LNCaP clone FGC (cell line): ENCODE results near the gene CAPZA2.
"Not testable (repeated sequence)": the region's sequence is repeated elsewhere in the genome, so short reads cannot be mapped to it uniquely, and the experiment has no call there.

Experiments used
- DNase-seq: peaks from one replicate; pipeline ENCODE4 v3.0.0-alpha.2; 2011; ENCODE audit warnings: low read depth
- H3K4me3 ChIP-seq: 2 replicates; pipeline ENCODE4 v1.5.1; 2011; ENCODE audit warnings: mild to moderate bottlenecking, low read depth, low read length, control low read depth
- TF ChIP-seq, protein P1 (sequence below): IDR thresholded peaks from 2 replicates; pipeline ENCODE4 v1.5.1; 2012; ENCODE audit warnings: mild to moderate bottlenecking; ENCODE audit not compliant: control insufficient read depth, insufficient read depth; ENCODE audit errors: extremely low read depth

The CAPZA2 gene

DNA sequence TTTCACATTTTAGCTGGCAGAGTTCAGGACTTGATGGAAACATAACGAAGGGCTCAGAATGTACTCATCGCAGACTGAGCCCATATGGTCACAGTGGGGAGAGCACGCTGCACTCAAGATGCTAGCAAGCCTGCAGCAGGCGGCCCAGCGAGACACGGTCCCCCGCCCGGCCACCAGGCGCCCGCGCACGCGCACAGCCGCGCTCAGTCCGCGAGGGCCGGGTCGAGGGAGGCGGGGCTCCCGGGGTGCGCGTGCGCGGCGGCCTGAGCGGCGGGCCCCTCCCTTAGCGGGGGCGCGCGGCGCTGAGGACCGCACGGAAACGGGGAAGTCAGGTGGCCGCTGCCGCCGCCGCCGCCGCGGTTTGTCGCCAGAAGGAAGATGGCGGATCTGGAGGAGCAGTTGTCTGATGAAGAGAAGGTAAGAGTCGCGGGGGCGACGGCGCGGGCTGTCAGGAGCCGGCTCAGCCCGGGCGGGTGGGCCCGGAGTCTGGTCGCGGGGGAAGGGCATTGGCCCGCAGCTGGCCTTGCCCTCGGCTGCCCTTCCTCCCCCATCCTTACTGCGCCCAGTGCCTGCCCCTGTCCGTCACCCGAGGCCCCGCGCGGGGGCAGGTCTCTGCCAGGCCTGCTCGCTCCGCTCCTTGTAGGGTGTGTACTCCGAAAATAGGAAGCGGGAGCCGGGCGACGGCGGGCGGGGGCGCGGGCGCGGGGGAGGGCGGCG is at the start of gene CAPZA2:
Gene CAPZA2, plus strand, starts transcription at position 354 of the 717 bp plus-strand sequence. Its CDS starts 25 bp downstream, at position 379.
- peak within 1 kb of the TSS; percentile 89 for H3K4me3 ChIP-seq
- peak; percentile 46 for DNase-seq
- TF ChIP-seq, protein P1, sequence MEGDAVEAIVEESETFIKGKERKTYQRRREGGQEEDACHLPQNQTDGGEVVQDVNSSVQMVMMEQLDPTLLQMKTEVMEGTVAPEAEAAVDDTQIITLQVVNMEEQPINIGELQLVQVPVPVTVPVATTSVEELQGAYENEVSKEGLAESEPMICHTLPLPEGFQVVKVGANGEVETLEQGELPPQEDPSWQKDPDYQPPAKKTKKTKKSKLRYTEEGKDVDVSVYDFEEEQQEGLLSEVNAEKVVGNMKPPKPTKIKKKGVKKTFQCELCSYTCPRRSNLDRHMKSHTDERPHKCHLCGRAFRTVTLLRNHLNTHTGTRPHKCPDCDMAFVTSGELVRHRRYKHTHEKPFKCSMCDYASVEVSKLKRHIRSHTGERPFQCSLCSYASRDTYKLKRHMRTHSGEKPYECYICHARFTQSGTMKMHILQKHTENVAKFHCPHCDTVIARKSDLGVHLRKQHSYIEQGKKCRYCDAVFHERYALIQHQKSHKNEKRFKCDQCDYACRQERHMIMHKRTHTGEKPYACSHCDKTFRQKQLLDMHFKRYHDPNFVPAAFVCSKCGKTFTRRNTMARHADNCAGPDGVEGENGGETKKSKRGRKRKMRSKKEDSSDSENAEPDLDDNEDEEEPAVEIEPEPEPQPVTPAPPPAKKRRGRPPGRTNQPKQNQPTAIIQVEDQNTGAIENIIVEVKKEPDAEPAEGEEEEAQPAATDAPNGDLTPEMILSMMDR: no peak

DNA sequence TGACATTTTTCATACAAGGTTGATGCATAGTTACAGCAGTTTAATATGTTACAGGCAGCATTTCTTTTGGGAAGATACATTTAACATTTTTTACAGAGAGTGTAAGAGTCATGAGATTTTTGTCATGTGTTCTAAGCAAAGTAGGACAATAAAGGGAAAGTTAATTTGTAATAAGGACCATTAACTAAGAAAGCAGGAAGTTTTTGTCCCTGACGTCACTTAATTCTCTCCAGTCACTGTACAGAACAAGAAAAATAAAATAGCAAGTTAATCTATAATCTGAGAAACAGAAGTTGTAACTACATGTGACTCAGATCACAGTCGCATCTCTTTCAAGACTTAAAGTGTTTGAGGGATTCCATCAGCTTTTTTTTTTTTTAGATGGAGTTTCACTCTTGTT is 49.5 kb upstream of the CAPZA2 start:
- DNase-seq: no peak
- TF ChIP-seq, protein P1: no peak
- no peak overlapping the region for H3K4me3 ChIP-seq

DNA sequence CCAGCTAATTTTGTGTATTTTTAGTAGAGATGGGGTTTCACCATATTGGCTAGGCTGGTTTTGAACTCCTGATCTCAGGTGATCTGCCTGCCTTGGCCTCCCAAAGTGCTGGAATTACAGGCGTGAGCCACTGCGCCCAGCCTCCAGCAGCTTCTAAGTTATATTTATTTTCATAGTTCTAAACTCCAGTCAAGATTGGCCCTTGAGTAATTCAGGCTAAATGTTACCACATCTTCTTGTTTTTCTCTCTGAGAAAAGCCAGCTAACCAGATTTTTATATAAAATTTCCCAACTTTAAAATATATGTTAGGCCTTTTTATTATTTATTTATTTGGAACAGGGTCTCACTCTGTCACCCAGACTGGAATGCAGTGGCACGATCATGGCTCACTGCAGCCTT is 49.0 kb upstream of the CAPZA2 start:
- not testable (repeated sequence) for H3K4me3 ChIP-seq, DNase-seq

DNA sequence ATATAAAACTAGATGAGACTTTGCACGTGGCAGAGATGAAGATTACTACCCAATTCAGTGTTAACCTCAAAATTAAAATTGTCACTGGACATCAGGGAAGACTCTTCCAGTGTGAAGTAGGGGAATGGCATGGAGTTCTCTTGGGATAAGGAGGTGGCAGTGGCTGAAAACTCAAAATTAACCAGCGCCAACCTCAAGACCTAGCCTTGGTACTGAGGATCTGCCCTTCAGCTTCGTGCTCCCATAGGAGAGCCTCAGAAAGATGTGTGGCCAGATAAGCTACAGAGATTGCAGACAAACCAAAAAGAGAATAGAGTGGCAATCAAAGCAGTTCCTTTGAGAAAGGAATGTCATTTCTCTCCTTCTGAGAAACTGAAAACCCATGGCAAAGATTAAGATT is 47.3 kb upstream of the CAPZA2 start:
- TF ChIP-seq, protein P1: no peak
- DNase-seq: no peak
- H3K4me3 ChIP-seq: no peak overlapping the region

DNA sequence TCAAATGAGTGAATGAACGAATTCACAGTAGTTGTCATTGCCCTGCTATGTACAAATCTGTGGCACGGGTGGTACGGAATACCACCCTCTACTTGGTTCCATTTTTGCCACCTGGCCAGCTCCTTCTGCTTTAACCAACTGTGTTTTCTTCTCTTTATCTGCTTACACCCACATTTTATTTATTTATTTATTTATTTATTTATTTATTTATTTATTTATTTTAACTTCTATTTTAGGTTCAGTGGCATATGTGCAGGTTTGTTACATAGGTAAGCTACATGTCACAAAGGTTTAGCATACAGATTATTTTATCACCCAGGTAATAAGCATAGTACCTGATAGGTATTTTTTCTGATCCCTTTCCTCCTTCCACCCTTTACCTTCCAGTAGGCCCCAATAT is 42.2 kb upstream of the CAPZA2 start:
- no peak for DNase-seq
- TF ChIP-seq, protein P1: no peak
- no peak overlapping the region for H3K4me3 ChIP-seq

DNA sequence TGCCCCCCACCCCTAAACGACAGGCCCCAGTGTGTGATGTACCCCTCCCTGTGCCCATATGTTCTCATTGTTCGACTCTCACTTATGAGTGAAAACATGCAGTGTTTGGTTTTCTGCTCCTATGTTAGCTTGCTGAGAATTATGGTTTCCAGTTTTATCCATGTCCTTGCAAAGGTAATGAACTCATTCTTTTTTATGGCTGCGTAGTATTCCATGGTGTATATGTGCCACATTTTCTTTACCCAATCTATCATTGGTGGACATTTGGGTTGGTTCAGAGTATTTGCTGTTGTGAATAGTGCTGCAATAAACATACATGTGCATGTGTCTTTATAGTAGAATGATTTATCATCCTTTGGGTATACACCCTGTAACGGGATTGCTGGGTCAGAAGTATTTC is 40.7 kb upstream of the CAPZA2 start:
- not testable (repeated sequence) for DNase-seq, H3K4me3 ChIP-seq

DNA sequence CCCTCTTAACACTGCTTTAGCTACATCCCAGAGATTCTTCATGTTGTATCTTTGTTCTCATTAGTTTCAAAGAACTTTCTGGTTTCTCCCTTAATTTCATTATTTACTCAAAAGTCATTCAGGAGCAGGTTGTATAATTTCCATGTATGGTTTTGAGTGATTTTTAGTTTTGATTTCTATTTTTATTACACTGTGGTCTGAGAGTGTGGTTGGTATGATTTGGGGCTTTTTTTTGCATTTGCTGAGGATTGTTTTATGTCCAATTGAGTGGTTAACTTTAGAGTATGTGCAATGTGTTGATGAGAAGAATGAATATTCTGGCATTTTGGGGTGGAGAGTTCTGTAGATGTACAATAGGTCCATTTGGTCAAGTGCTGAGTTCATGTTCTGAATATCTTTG is 37.9 kb upstream of the CAPZA2 start:
- TF ChIP-seq, protein P1: no peak
- no peak for DNase-seq

DNA sequence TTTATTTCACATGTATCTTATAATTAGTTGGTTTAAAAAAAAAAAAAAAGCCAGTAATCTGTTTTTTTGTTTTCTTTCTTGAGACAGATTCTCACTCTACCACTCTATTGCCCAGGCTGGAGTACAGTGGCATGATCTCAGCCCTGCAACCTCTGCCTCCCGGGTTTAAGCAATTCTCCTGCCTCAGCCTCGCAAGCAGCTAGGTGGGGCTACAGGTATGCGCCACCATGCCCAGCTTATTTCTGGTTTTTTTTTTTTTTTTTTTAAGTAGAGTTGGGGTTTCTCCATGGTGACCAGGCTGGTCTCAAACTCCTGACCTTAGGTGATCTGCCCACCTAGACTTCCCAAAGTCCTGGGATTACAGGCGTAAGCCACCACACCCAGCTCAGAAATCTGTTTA is 34.1 kb upstream of the CAPZA2 start:
- TF ChIP-seq, protein P1: no peak
- H3K4me3 ChIP-seq: no peak overlapping the region
- DNase-seq: no peak

More for the DNA sequence above, 37.9 kb upstream of the CAPZA2 start:
- no peak overlapping the region for H3K4me3 ChIP-seq
